ENCODE measurements around the gene OR8G1. TPM values are rescaled to one million over a fixed set of nuclear protein-coding genes. Genes with fewer than 3 reads are reported as not detected.
"Not testable (repeated sequence)": the region's sequence is repeated elsewhere in the genome, so short reads cannot be mapped to it uniquely, and the experiment has no call there.

OR8G1 gene
- total RNA-seq, 1 experiment from 2014 or later = not detected

- H3K27me3 ChIP-seq = no peaks in the 10 kb centered on the region
- H3K9me3 ChIP-seq (replicated peaks) = no peaks in the 10 kb centered on the region
- DNase-seq = no peak
- H3K4me3 ChIP-seq = no peak overlapping the region
- no peaks in the 10 kb centered on the region for H3K4me1 ChIP-seq
- no peak overlapping the region for H3K27ac ChIP-seq
- no peaks in the 10 kb centered on the region for H3K36me3 ChIP-seq
These were observed 29.6 kb upstream of the OR8G1 start for GRCh38 chr11:124211321-124211720.

GRCh38 chr11:124214027-124214426 lies 26.9 kb upstream of the OR8G1 start:
- DNase-seq = no peak
- no peaks in the 10 kb centered on the region for H3K36me3 ChIP-seq
- H3K9me3 ChIP-seq (replicated peaks) = no peaks in the 10 kb centered on the region

GRCh38 chr11:124219126-124219525 lies 21.8 kb upstream of the OR8G1 start:
- H3K4me3 ChIP-seq = no peak overlapping the region
- no peak overlapping the region for H3K27ac ChIP-seq
- no peaks in the 10 kb centered on the region for H3K4me1 ChIP-seq
- H3K9me3 ChIP-seq (replicated peaks) = no peaks in the 10 kb centered on the region
- DNase-seq = no peak
- no peaks in the 10 kb centered on the region for H3K27me3 ChIP-seq
- H3K36me3 ChIP-seq = no peaks in the 10 kb centered on the region

More at GRCh38 chr11:124214027-124214426, 26.9 kb upstream of the OR8G1 start:
- Histone ChIP-seq H3K27ac (no peak overlapping the region), H3K4me3 (no peak overlapping the region), H3K27me3 (no peaks in the 10 kb centered on the region), H3K4me1 (no peaks in the 10 kb centered on the region)

GRCh38 chr11:124222407-124222806 lies 18.5 kb upstream of the OR8G1 start:
- H3K27me3 ChIP-seq = no peaks in the 10 kb centered on the region
- no peaks in the 10 kb centered on the region for H3K9me3 ChIP-seq (replicated peaks)
- H3K27ac ChIP-seq = no peak overlapping the region
- DNase-seq = no peak
- H3K4me3 ChIP-seq = no peak overlapping the region
- no peaks in the 10 kb centered on the region for H3K4me1 ChIP-seq
- no peaks in the 10 kb centered on the region for H3K36me3 ChIP-seq

- not testable (repeated sequence) for DNase-seq; H3K4me1 ChIP-seq; H3K9me3 ChIP-seq (replicated peaks); H3K27me3 ChIP-seq; H3K27ac ChIP-seq; H3K36me3 ChIP-seq; H3K4me3 ChIP-seq
These were observed 16.1 kb upstream of the OR8G1 start for GRCh38 chr11:124224618-124225423.

- no peaks in the 10 kb centered on the region for H3K27me3 ChIP-seq
- no peaks in the 10 kb centered on the region for H3K9me3 ChIP-seq (replicated peaks)
- H3K4me1 ChIP-seq = no peaks in the 10 kb centered on the region
- H3K36me3 ChIP-seq = no peaks in the 10 kb centered on the region
- no peak overlapping the region for H3K27ac ChIP-seq
- H3K4me3 ChIP-seq = no peak overlapping the region
- no peak for DNase-seq
These were observed 15.4 kb upstream of the OR8G1 start for GRCh38 chr11:124225471-124225870.

- Histone ChIP-seq H3K4me3 (no peak overlapping the region), H3K27ac (no peak overlapping the region), H3K36me3 (no peaks in the 10 kb centered on the region), H3K9me3 (replicated peaks) (no peaks in the 10 kb centered on the region), H3K27me3 (no peaks in the 10 kb centered on the region), H3K4me1 (no peaks in the 10 kb centered on the region)
- DNase-seq = no peak
These were observed 7.5 kb upstream of the OR8G1 start for GRCh38 chr11:124233376-124233775.

GRCh38 chr11:124238512-124238911 lies 2.4 kb upstream of the OR8G1 start:
- Histone ChIP-seq H3K27me3 (no peaks in the 10 kb centered on the region), H3K36me3 (no peaks in the 10 kb centered on the region), H3K27ac (no peak overlapping the region), H3K9me3 (replicated peaks) (no peaks in the 10 kb centered on the region), H3K4me1 (no peaks in the 10 kb centered on the region), H3K4me3 (no peak overlapping the region)
- DNase-seq = no peak

GRCh38 chr11:124249869-124250268 lies 9.0 kb downstream of the OR8G1 start:
- H3K36me3 ChIP-seq; H3K4me3 ChIP-seq; H3K9me3 ChIP-seq (replicated peaks); H3K27me3 ChIP-seq; H3K4me1 ChIP-seq; H3K27ac ChIP-seq; DNase-seq: not testable (repeated sequence)

- Histone ChIP-seq H3K9me3 (replicated peaks) (no peaks in the 10 kb centered on the region), H3K4me1 (no peaks in the 10 kb centered on the region), H3K27me3 (no peaks in the 10 kb centered on the region), H3K27ac (no peak within 1 kb of the TSS), H3K4me3 (no peak within 1 kb of the TSS), H3K36me3 (no peaks in the 10 kb centered on the region)
- no peak for DNase-seq
These were observed 15.2 kb downstream of the OR8G1 start, which contains the start of gene OR8G5 for GRCh38 chr11:124256076-124256475. Gene OR8G5, plus strand, starts transcription at chr11:124256376. Its CDS starts 8,556 bp downstream, at chr11:124264932.

- not testable (repeated sequence) for H3K27me3 ChIP-seq; H3K4me1 ChIP-seq; H3K36me3 ChIP-seq; H3K9me3 ChIP-seq (replicated peaks); DNase-seq; H3K4me3 ChIP-seq; H3K27ac ChIP-seq
These were observed 24.1 kb downstream of the OR8G1 start for GRCh38 chr11:124265041-124265440.

GRCh38 chr11:124270886-124271285 lies 30.0 kb downstream of the OR8G1 start:
- not testable (repeated sequence) for H3K27me3 ChIP-seq; H3K4me3 ChIP-seq; H3K9me3 ChIP-seq (replicated peaks); H3K4me1 ChIP-seq; DNase-seq; H3K27ac ChIP-seq; H3K36me3 ChIP-seq

GRCh38 chr11:124274000-124274399 lies 33.1 kb downstream of the OR8G1 start:
- Histone ChIP-seq H3K9me3 (replicated peaks) (no peaks in the 10 kb centered on the region), H3K4me3 (no peak overlapping the region), H3K4me1 (no peaks in the 10 kb centered on the region), H3K27ac (no peak overlapping the region), H3K36me3 (no peaks in the 10 kb centered on the region), H3K27me3 (no peaks in the 10 kb centered on the region; the same call in 1 of the 2 replicates)
- DNase-seq = no peak

GRCh38 chr11:124276081-124276480 lies 35.2 kb downstream of the OR8G1 start:
- H3K27me3 ChIP-seq = no peaks in the 10 kb centered on the region; the same call in 1 of the 2 replicates
- H3K4me1 ChIP-seq = no peaks in the 10 kb centered on the region
- no peaks in the 10 kb centered on the region for H3K9me3 ChIP-seq (replicated peaks)
- no peak overlapping the region for H3K4me3 ChIP-seq
- H3K27ac ChIP-seq = no peak overlapping the region
- peak in 1 of 2 experiments; percentile 1 for DNase-seq
- H3K36me3 ChIP-seq = no peaks in the 10 kb centered on the region

- DNase-seq = no peak
- Histone ChIP-seq H3K27ac (no peak overlapping the region), H3K27me3 (no peaks in the 10 kb centered on the region), H3K9me3 (replicated peaks) (no peaks in the 10 kb centered on the region), H3K36me3 (no peaks in the 10 kb centered on the region), H3K4me1 (no peaks in the 10 kb centered on the region), H3K4me3 (no peak overlapping the region)
These were observed 36.3 kb downstream of the OR8G1 start for GRCh38 chr11:124277207-124277606.

- Histone ChIP-seq H3K4me3 (no peak overlapping the region), H3K36me3 (no peaks in the 10 kb centered on the region), H3K4me1 (no peaks in the 10 kb centered on the region), H3K9me3 (replicated peaks) (no peaks in the 10 kb centered on the region), H3K27ac (no peak overlapping the region), H3K27me3 (no peaks in the 10 kb centered on the region)
- no peak for DNase-seq
These were observed 36.9 kb downstream of the OR8G1 start for GRCh38 chr11:124277804-124278203.
